B cell (primary cell): ENCODE results near the gene PCK2. TPM values are rescaled to one million over a fixed set of nuclear protein-coding genes. Genes with fewer than 3 reads are reported as not detected.
A peak's percentile ranks its signal among the peaks of the same experiment; 100 is the strongest.

Experiments used
- ATAC-seq: fragments of 200-7000 bp; cut with Tn5 transposase; one replicate; pipeline ENCODE4 v1.10.0; 2021; ENCODE audit warnings: low read depth, mild to moderate bottlenecking, moderate number of reproducible peaks, moderate library complexity
- CTCF ChIA-PET: fragments of 350-600 bp; sonication (Branson Sonifier 250); formaldehyde crosslinking; loops from one replicate; lab custom pipeline; 2021; ENCODE audit warnings: antibody characterized with exemption, inconsistent platforms; lab: Charles Lee
- POLR2A ChIA-PET: fragments of 350-600 bp; sonication (Branson Sonifier 250); formaldehyde crosslinking; loops from one replicate; lab custom pipeline; 2021; ENCODE audit warnings: antibody characterized with exemption; lab: Charles Lee
- DNase-seq: peaks from one replicate; pipeline ENCODE4 v3.0.0; 2013
- H2AFZ ChIP-seq: 2 replicates; pipeline ENCODE4 v1.6.1; 2012; ENCODE audit warnings: mild to moderate bottlenecking, low read depth, low read length; ENCODE audit not compliant: insufficient read depth, poor library complexity, severe bottlenecking
- H3K27ac ChIP-seq, 2 donors: 1 replicate in 1 of 2; 2 replicates in 1 of 2; pipeline ENCODE4 v1.5.1; 2012 to 2013; ENCODE audit warnings: low read length in 2 of 2, mild to moderate bottlenecking in 2 of 2, moderate library complexity in 1 of 2
- H3K27me3 ChIP-seq, 4 experiments: fragments of 200-600 bp in 1 of 4; sonication (generic) in 1 of 4; replicated peaks in 1 of 4; 1 replicate in 2 of 4; 2 replicates in 2 of 4; pipeline versions ENCODE4 v1.6.1 to v1.7.0; 2013 to 2016; ENCODE audit warnings: low read length in 3 of 4, mild to moderate bottlenecking in 2 of 4, mixed read lengths in 1 of 4, moderate library complexity in 1 of 4; ENCODE audit not compliant: insufficient read depth in 4 of 4, control insufficient read depth in 3 of 4; ENCODE audit errors: control extremely low read depth in 1 of 4
- H3K36me3 ChIP-seq, 2 experiments: replicated peaks in 1 of 2; 1 replicate in 1 of 2; 2 replicates in 1 of 2; pipeline versions ENCODE4 v1.6.1 to v1.7.1; 2013; ENCODE audit warnings: low read length in 1 of 2; ENCODE audit not compliant: insufficient read depth in 2 of 2, control insufficient read depth in 1 of 2; ENCODE audit errors: control extremely low read depth in 1 of 2, extremely low read depth in 1 of 2
- H3K4me1 ChIP-seq, 2 donors: fragments of 200-600 bp in 1 of 2; sonication (generic) in 1 of 2; 1 replicate in 1 of 2; 2 replicates in 1 of 2; pipeline versions ENCODE4 v1.5.1 to v1.6.1; 2013 to 2017; ENCODE audit warnings: low read length in 2 of 2; ENCODE audit not compliant: control insufficient read depth in 2 of 2, insufficient read depth in 2 of 2
- H3K4me2 ChIP-seq: replicated peaks from 2 replicates; pipeline ENCODE3; 2012; ENCODE audit warnings: mild to moderate bottlenecking, low read depth, low read length; ENCODE audit not compliant: poor library complexity, severe bottlenecking
- H3K4me3 ChIP-seq, 5 experiments: fragments of 200-600 bp in 1 of 5; sonication (generic) in 1 of 5; 1 replicate in 3 of 5; 2 replicates in 2 of 5; pipeline versions ENCODE4 v1.5.1 to v1.7.0; 2011 to 2016; ENCODE audit warnings: low read length in 4 of 5, mild to moderate bottlenecking in 4 of 5, low read depth in 2 of 5, control low read depth in 1 of 5, moderate library complexity in 1 of 5; ENCODE audit not compliant: insufficient read depth in 1 of 5; ENCODE audit errors: control extremely low read depth in 1 of 5, extremely low read depth in 1 of 5
- H3K79me2 ChIP-seq: fragments of 200-600 bp; sonication (generic); one replicate; pipeline ENCODE4 v1.6.0; 2016; ENCODE audit warnings: low read length; ENCODE audit not compliant: control insufficient read depth, insufficient read depth
- H3K9ac ChIP-seq: fragments of 200-600 bp; sonication (generic); 2 replicates; pipeline ENCODE4 v1.6.1; 2017; ENCODE audit warnings: mild to moderate bottlenecking, low read length, moderate library complexity
- H3K9me3 ChIP-seq, 3 donors: one replicate each; pipeline versions ENCODE4 v1.6.1 to v1.7.1; 2013; ENCODE audit warnings: low read length in 2 of 3; ENCODE audit not compliant: control insufficient read depth in 2 of 3, insufficient read depth in 1 of 3; ENCODE audit errors: control extremely low read depth in 1 of 3
- H4K20me1 ChIP-seq: 2 replicates; pipeline ENCODE4 v1.6.0; 2012; ENCODE audit warnings: mild to moderate bottlenecking, low read length; ENCODE audit not compliant: insufficient read depth, control insufficient read depth, poor library complexity, severe bottlenecking
- H3K27ac Mint-ChIP-seq: one replicate; pipeline ENCODE4 v1.8.0; 2021; ENCODE audit warnings: mixed read lengths
- H3K27me3 Mint-ChIP-seq: one replicate; pipeline ENCODE4 v1.8.0; 2021; ENCODE audit warnings: mixed read lengths
- H3K4me1 Mint-ChIP-seq: one replicate; pipeline ENCODE4 v1.8.0; 2021; ENCODE audit warnings: mixed read lengths
- H3K4me3 Mint-ChIP-seq: one replicate; pipeline ENCODE4 v1.8.0; 2021; ENCODE audit warnings: mixed read lengths
- H3K9me3 Mint-ChIP-seq: one replicate; pipeline ENCODE4 v1.8.0; 2022; ENCODE audit warnings: mixed read lengths; ENCODE audit not compliant: insufficient read depth
- CTCF ChIP-seq: fragments of 200-600 bp; IDR thresholded peaks from one replicate; pipeline ENCODE4 v1.8.0; 2022; ENCODE audit warnings: antibody characterized with exemption, mild to moderate bottlenecking
- EZH2 ChIP-seq: IDR thresholded peaks from 2 replicates; pipeline ENCODE4 v1.6.1; 2012; ENCODE audit warnings: borderline replicate concordance, low read depth, mild to moderate bottlenecking, moderate library complexity, low read length; ENCODE audit not compliant: insufficient read depth, poor library complexity, severe bottlenecking
- WGBS: methylation state at CpG from one replicate; pipeline ENCODE4 v1.1.5; 2013; ENCODE audit warnings: missing lambda C conversion rate; ENCODE audit not compliant: insufficient coverage; 5-methylcytosine and 5-hydroxymethylcytosine counted together
- intact Hi-C: fragments of 100-400 bp; cut with micrococcal nuclease; formaldehyde crosslinking; loops from one replicate; pipeline ENCODE4 v1.10.0; 2022
- polyA plus RNA-seq: library from polyadenylated mRNA; depleted of rRNA; stranded (reverse); fragments of >200 nt; gene quantifications from 2 replicates; pipeline ENCODE4 v1.2.3, GENCODE V29; 2012
- total RNA-seq, 2 donors: library from RNA; stranded (reverse); fragments of 120-200 nt in 1 of 2; gene quantifications; 1 replicate in 1 of 2; 2 replicates in 1 of 2; pipeline versions ENCODE4 v1.2.3 to v1.2.4, GENCODE V29; 2013 to 2022

Gene PCK2
- total and polyA plus RNA-seq, 2 donors (not counting 1 experiment from before 2014, with no cell fraction given) = 40.4 to 58.4 TPM

- H3K27me3 ChIP-seq = no peaks in the 10 kb centered on the region
- Mint-ChIP-seq H3K27ac (peak overlapping the region; percentile 94), H3K9me3 (no peaks in the 10 kb centered on the region), H3K4me1 (peaks cover 52% of the 10 kb centered on the region), H3K27me3 (no peaks in the 10 kb centered on the region), H3K4me3 (peak overlapping the region; percentile 91)
- no peak for ATAC-seq
- intact Hi-C loops = no loop called here
- CTCF ChIA-PET = interaction anchor here (1.0 to 4.6 kb wide), 10 partner anchors 8 to 198 kb away, joined by 3 to 43 read pairs (median 6); partner anchors contain the start of genes DCAF11, IRF9, MDP1 and NRL
- H3K4me1 ChIP-seq = peaks cover 29 to 39% of the 10 kb centered on the region in 2 donors
- TF ChIP-seq CTCF (no peak), EZH2 (no peak)
- H3K9ac ChIP-seq = peak overlapping the region; percentile 97
- no peaks in the 10 kb centered on the region for H3K9me3 ChIP-seq
- DNase-seq = no peak
- POLR2A ChIA-PET = interaction anchor here (0.5 to 3.3 kb wide), 17 partner anchors 11 to 295 kb away, joined by 3 to 49 read pairs (median 4); partner anchors contain the start of genes CHMP4A, DCAF11, IPO4 and IRF9
- H3K4me2 ChIP-seq = peak overlapping the region; percentile 90
- H3K36me3 ChIP-seq = peaks cover 0 to 27% of the 10 kb centered on the region in 2 experiments
- 5% methylated on average over 9 of the region's 9 CpGs for WGBS
- H3K4me3 ChIP-seq = peak overlapping the region in 4 of 5 experiments; percentile 65 to 96 (median 80)
- peak overlapping the region; percentile 37 to 97 for H3K27ac ChIP-seq
- peaks cover 46% of the 10 kb centered on the region for H3K79me2 ChIP-seq
- H4K20me1 ChIP-seq = peaks cover 11% of the 10 kb centered on the region
- H2AFZ ChIP-seq = peak overlapping the region; percentile 96
Observed at GRCh38 chr14:24135584-24135833, 41.4 kb downstream of the PCK2 start.
